ENCODE measurements around the gene REXO4.

DNA sequence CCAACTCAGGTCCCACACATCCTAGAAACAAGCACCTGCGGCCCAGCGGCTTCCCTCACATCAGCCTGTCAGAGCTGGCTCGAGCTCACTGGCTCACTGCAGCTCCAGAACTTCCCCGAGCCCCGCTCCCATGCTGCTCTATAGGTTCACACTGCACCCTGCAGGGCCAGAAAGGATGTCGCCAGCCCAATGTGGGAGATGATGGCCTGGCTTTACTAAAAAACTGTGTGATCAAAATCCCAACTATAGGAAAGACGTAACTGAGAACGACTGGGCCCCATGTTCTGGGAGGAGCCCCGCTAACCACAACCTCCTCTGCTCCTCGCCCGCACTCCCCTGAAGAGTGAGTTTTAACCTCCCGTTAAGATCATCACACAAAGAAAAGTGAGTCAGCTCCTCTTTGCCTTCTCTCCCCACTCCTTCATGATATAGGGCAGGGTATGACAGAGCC, 46.5 kb downstream of the REXO4 start:
- TF ChIP-seq, protein P1, sequence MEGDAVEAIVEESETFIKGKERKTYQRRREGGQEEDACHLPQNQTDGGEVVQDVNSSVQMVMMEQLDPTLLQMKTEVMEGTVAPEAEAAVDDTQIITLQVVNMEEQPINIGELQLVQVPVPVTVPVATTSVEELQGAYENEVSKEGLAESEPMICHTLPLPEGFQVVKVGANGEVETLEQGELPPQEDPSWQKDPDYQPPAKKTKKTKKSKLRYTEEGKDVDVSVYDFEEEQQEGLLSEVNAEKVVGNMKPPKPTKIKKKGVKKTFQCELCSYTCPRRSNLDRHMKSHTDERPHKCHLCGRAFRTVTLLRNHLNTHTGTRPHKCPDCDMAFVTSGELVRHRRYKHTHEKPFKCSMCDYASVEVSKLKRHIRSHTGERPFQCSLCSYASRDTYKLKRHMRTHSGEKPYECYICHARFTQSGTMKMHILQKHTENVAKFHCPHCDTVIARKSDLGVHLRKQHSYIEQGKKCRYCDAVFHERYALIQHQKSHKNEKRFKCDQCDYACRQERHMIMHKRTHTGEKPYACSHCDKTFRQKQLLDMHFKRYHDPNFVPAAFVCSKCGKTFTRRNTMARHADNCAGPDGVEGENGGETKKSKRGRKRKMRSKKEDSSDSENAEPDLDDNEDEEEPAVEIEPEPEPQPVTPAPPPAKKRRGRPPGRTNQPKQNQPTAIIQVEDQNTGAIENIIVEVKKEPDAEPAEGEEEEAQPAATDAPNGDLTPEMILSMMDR (IDR thresholded peaks at IDR 0.05), result no peak
- no peak for TF ChIP-seq POLR2A (IDR thresholded peaks at IDR 0.05)

Data from gastroesophageal sphincter (tissue), 3 donors.